ENCODE data around the gene PHC3.

The PHC3 gene

DNA sequence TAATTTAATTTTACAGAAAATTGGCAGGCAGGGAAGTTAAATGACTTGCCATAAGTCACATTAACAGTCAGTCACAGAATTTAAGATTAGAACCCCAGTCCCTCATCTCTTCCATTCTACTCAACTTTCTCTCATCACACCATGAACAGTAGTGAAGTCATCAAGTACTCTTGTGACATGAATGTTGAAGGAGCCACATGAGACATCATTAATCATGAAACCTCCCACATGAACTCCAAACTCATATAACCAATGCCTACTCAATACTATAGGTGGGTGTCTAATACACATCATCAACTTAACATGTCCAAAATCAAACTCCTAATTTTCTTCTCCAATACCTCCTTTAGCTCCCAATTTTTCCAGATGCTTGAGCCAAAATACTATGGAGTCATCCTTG is 19.5 kb downstream of the PHC3 start:
- H3K4me1 Mint-ChIP-seq, result no peaks in the 10 kb centered on the region
- TF ChIP-seq, protein P1, sequence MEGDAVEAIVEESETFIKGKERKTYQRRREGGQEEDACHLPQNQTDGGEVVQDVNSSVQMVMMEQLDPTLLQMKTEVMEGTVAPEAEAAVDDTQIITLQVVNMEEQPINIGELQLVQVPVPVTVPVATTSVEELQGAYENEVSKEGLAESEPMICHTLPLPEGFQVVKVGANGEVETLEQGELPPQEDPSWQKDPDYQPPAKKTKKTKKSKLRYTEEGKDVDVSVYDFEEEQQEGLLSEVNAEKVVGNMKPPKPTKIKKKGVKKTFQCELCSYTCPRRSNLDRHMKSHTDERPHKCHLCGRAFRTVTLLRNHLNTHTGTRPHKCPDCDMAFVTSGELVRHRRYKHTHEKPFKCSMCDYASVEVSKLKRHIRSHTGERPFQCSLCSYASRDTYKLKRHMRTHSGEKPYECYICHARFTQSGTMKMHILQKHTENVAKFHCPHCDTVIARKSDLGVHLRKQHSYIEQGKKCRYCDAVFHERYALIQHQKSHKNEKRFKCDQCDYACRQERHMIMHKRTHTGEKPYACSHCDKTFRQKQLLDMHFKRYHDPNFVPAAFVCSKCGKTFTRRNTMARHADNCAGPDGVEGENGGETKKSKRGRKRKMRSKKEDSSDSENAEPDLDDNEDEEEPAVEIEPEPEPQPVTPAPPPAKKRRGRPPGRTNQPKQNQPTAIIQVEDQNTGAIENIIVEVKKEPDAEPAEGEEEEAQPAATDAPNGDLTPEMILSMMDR (IDR thresholded peaks at IDR 0.05), result no peak
- no peaks in the 10 kb centered on the region for H3K27me3 Mint-ChIP-seq (ENCODE audit: low read depth, poor library complexity)
- no peak for DNase-seq
- peaks cover 85% of the 10 kb centered on the region for H3K36me3 Mint-ChIP-seq (ENCODE audit: low read depth)
- H3K27ac Mint-ChIP-seq, result no peak overlapping the region
- H3K9me3 Mint-ChIP-seq, result peaks cover 42% of the 10 kb centered on the region
- no peak overlapping the region for H3K4me3 Mint-ChIP-seq

DNA sequence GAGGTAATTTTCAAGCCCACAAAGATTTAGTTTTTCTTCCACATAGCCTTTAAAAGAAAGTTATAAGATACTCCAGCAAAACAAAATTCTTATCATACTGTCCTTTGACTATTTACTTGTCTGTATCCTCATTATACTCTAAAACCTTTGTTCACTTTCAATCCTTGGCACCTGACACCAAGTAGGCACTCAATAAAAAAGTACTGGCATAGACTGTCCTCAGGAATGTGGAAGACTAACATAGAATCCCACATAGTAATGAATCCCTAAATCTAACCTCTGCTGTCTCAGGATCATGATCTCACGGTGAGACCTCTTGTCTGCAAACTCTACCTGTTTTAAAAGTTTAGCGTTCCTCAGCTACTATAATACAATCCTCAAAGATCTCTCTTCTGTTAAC is 21.6 kb downstream of the PHC3 start:
- no peak for DNase-seq
- Mint-ChIP-seq H3K27ac (no peak overlapping the region), H3K4me1 (peaks cover 3% of the 10 kb centered on the region), H3K9me3 (peaks cover 42% of the 10 kb centered on the region), H3K36me3 (ENCODE audit: low read depth) (peaks cover 81% of the 10 kb centered on the region), H3K27me3 (ENCODE audit: low read depth, poor library complexity) (no peaks in the 10 kb centered on the region), H3K4me3 (no peak overlapping the region)
- TF ChIP-seq, protein P1 (IDR thresholded peaks at IDR 0.05), result no peak

DNA sequence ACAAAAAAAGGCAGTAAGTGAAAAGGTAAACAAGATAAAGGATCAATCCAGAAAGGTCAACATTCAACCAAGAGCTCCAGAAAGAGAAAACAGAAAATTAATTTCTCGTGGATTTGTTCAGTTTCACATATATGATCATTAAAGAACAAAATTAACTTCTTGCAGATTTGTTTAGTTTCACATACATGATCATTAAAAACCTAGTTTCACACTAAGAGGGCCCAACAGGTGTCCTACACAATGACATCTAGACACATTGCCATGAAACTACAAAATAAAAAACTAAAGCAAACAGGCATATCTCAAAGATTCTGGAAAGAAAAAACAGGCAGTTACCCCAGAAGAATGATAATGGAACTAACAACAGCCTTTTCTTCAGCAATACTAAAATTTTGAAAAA is 22.1 kb downstream of the PHC3 start:
- peaks cover 7% of the 10 kb centered on the region for H3K4me1 Mint-ChIP-seq
- peaks cover 81% of the 10 kb centered on the region for H3K36me3 Mint-ChIP-seq (ENCODE audit: low read depth)
- H3K9me3 Mint-ChIP-seq, result peaks cover 42% of the 10 kb centered on the region
- no peak overlapping the region for H3K4me3 Mint-ChIP-seq
- no peak overlapping the region for H3K27ac Mint-ChIP-seq
- no peak for DNase-seq
- TF ChIP-seq, protein P1 (IDR thresholded peaks at IDR 0.05), result no peak
- no peaks in the 10 kb centered on the region for H3K27me3 Mint-ChIP-seq (ENCODE audit: low read depth, poor library complexity)

DNA sequence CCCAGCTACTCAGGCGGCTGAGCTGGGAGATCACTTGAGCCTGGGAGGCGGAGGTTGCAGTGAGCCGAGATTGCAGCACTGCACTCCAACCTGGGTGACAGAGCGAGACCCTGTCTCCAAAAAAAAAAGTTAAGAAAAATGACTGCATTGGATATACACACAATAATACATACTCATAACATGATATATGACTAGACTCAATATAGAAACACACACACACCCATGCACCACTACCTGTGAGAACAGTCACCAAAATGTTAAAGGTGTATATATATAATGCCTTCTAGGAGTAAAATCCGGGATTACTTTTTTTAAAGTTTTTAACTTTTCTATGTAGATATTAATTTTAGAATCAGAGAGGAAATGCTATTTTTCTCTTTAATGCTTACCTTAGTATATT is 25.9 kb downstream of the PHC3 start:
- Mint-ChIP-seq H3K4me1 (peaks cover 23% of the 10 kb centered on the region), H3K9me3 (peaks cover 22% of the 10 kb centered on the region), H3K27me3 (ENCODE audit: low read depth, poor library complexity) (no peaks in the 10 kb centered on the region), H3K4me3 (no peak overlapping the region), H3K36me3 (ENCODE audit: low read depth) (peaks cover 71% of the 10 kb centered on the region), H3K27ac (no peak overlapping the region)
- no peak for DNase-seq
- TF ChIP-seq, protein P1 (IDR thresholded peaks at IDR 0.05), result no peak

DNA sequence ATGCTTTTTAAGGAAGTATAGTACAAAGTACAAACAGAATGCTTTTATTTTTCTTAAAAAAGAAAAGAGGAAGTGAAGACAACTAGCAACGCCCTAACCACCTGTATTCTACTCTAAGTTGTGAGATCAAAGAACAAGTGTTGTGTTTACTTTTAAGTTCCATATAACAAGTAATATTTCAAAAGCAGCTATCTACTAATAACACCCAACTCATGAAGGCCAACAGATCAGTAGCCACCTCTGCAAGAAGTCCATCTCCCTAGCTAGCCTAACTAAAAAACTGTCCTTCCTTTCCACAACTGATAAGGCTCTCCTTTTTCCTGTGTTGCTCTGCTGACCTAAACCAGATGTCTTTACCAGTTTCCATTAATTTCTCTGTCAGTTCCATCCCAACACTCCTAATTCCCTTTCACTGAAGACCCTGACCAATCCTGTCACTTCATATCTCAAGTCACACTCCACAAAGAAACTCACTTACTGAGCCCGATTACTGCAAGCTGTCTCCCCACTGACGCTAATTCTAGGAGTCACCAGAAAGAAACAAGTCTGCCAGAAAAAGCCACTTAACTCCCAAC is 26.9 kb downstream of the PHC3 start:
- TF ChIP-seq, protein P1 (IDR thresholded peaks at IDR 0.05), result no peak
- H3K27me3 Mint-ChIP-seq (ENCODE audit: low read depth, poor library complexity), result no peaks in the 10 kb centered on the region
- H3K9me3 Mint-ChIP-seq, result peaks cover 13% of the 10 kb centered on the region
- peak overlapping the region; percentile 79 for H3K27ac Mint-ChIP-seq
- H3K4me3 Mint-ChIP-seq, result no peak overlapping the region
- H3K4me1 Mint-ChIP-seq, result peaks cover 23% of the 10 kb centered on the region
- H3K36me3 Mint-ChIP-seq (ENCODE audit: low read depth), result peaks cover 71% of the 10 kb centered on the region
- no peak for DNase-seq

DNA sequence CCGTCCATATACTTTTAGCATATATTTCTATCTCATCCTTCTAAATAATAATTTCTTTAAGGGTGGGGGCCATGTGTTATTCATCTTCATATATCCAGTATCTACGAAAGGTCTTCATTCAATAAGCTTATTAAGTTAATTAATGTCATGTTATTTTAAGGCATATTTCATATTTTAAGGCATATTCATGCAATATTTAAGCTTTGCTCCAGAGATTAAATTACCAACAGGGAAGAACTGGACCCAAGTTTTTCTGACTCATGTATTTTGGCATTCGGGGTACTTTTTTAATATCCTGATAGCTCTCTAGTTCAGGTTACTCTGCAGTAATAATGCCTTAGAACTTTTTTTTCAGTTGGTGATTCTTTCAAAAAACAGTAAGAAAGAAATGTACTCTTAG is 27.4 kb downstream of the PHC3 start:
- Mint-ChIP-seq H3K4me1 (peaks cover 23% of the 10 kb centered on the region), H3K36me3 (ENCODE audit: low read depth) (peaks cover 71% of the 10 kb centered on the region), H3K4me3 (no peak overlapping the region), H3K27me3 (ENCODE audit: low read depth, poor library complexity) (no peaks in the 10 kb centered on the region), H3K27ac (no peak overlapping the region), H3K9me3 (peaks cover 8% of the 10 kb centered on the region)
- TF ChIP-seq, protein P1 (IDR thresholded peaks at IDR 0.05), result no peak
- no peak for DNase-seq
